Gastrocnemius medialis (tissue), 4 donors: Measurements from ENCODE around the gene NRAS.

Source experiments
- POLR2A ChIP-seq, 2 donors: fragments of 450-650 bp; IDR thresholded peaks; one replicate each; pipeline ENCODE4 v1.6.1; 2017; ENCODE audit warnings: antibody characterized with exemption in 2 of 2, mild to moderate bottlenecking in 2 of 2, moderate library complexity in 2 of 2
- TF ChIP-seq, protein P1 (sequence below), 5 experiments: fragments of 450-650 bp in 3 of 5; fragments of 200-600 bp in 2 of 5; sonication (generic) in 2 of 5; IDR thresholded peaks in 4 of 5; conservative IDR thresholded peaks in 1 of 5; 1 replicate in 4 of 5; 2 replicates in 1 of 5; pipeline ENCODE4 v1.5.1; 2016 to 2019; ENCODE audit warnings: antibody characterized with exemption in 5 of 5, mild to moderate bottlenecking in 3 of 5, moderate library complexity in 3 of 5

DNA sequence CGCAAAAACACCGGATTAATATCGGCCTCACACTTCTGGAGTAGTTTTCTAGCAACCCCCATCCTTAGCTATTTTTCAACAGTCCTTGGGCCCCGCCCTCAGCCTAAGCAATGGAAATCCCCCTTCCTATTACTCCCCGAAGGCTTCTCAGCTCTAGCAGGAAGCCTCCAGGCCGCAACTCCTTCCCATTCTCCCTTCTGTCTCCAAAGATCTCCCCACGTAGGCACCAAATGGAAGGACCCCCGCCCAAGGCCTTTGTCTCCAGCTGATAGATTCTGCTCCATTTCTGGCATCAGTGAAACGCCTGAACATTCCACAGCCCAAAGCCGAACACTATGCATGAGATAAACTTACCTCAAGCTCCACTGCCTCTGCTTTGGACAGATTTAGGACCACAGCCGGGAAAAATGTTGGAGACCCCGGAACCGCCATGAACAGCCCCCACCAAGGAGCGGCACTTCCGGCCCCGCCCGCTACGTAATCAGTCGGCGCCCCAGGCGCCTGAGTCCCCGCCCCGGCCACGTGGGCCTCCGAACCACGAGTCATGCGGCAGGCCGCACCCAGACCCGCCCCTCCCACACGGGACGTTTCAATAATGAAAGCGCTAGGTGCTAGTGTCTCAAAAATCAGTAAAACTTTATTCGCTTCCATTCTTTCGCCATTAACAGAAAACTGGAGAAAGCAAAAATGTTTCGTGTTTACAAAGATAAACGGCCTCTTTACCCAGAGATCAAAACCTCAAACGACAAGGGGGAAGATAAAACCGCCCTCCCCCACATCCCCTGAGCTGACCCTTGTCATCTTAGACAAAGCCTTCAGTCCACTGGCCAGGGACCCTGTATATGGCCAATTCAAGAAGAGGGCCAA is at the start of gene NRAS:
- TF ChIP-seq, protein P1, sequence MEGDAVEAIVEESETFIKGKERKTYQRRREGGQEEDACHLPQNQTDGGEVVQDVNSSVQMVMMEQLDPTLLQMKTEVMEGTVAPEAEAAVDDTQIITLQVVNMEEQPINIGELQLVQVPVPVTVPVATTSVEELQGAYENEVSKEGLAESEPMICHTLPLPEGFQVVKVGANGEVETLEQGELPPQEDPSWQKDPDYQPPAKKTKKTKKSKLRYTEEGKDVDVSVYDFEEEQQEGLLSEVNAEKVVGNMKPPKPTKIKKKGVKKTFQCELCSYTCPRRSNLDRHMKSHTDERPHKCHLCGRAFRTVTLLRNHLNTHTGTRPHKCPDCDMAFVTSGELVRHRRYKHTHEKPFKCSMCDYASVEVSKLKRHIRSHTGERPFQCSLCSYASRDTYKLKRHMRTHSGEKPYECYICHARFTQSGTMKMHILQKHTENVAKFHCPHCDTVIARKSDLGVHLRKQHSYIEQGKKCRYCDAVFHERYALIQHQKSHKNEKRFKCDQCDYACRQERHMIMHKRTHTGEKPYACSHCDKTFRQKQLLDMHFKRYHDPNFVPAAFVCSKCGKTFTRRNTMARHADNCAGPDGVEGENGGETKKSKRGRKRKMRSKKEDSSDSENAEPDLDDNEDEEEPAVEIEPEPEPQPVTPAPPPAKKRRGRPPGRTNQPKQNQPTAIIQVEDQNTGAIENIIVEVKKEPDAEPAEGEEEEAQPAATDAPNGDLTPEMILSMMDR (IDR thresholded peaks at IDR 0.05 in 4 of 5, conservative IDR thresholded peaks at IDR 0.05 in 1 of 5), result no peak
- TF ChIP-seq POLR2A (IDR thresholded peaks at IDR 0.05), result peak; percentile 40 to 51
